ENCODE measurements around the gene POC5. TPM values are rescaled to one million over a fixed set of nuclear protein-coding genes. Genes with fewer than 3 reads are reported as not detected.
"Not testable (repeated sequence)": the region's sequence is repeated elsewhere in the genome, so short reads cannot be mapped to it uniquely, and the experiment has no call there.

Gene POC5
- total RNA-seq, 3 donors from 2014 or later (not counting 1 experiment from before 2014, with no cell fraction given), result 12.4 to 16.6 (median 12.5) TPM

DNA sequence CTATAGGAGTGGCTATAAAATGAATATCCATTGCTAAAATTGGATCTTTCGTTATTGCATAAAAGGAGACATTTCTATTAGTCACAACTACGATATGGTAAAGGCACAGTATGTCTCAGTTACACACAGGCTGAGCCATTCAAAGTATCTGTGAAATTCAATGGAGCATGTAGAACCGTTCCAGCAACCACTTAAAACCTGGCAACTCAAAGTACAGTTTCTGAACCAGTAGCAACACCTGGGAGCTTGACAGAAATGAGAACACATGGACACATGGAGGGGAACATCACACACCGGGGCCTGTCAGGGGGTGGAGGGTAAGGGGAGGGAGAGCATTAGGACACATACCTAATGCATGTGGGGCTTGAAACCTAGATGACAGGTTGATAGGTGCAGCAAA, 15.4 kb downstream of the POC5 start:
- Mint-ChIP-seq H3K36me3 (peaks cover 9% of the 10 kb centered on the region), H3K4me3 (no peak overlapping the region), H3K9me3 (no peaks in the 10 kb centered on the region), H3K4me1 (peaks cover 11 to 13% of the 10 kb centered on the region in 2 donors), H3K27me3 (ENCODE audit: low read depth in 2 of 2) (no peaks in the 10 kb centered on the region), H3K27ac (no peak overlapping the region)
- no peak overlapping the region for H3K4me3 ChIP-seq (ENCODE audit: low read length)
- 97% methylated on average over 4 of the region's 4 CpGs for WGBS (ENCODE audit: insufficient coverage)
- H3K27ac ChIP-seq (ENCODE audit: low read length), result no peak overlapping the region
- intact Hi-C loops (cut with micrococcal nuclease), result no loop called here
- peaks cover 29% of the 10 kb centered on the region for H3K36me3 ChIP-seq (ENCODE audit: control insufficient read depth, insufficient read depth, low read length)
- H3K9me3 ChIP-seq (ENCODE audit: control insufficient read depth, insufficient read depth, low read length), result no peaks in the 10 kb centered on the region
- ATAC-seq (no peak), DNase-seq (no peak)
- no peaks in the 10 kb centered on the region for H3K4me1 ChIP-seq (ENCODE audit: control insufficient read depth, insufficient read depth, low read length)
- TF ChIP-seq, protein P1, sequence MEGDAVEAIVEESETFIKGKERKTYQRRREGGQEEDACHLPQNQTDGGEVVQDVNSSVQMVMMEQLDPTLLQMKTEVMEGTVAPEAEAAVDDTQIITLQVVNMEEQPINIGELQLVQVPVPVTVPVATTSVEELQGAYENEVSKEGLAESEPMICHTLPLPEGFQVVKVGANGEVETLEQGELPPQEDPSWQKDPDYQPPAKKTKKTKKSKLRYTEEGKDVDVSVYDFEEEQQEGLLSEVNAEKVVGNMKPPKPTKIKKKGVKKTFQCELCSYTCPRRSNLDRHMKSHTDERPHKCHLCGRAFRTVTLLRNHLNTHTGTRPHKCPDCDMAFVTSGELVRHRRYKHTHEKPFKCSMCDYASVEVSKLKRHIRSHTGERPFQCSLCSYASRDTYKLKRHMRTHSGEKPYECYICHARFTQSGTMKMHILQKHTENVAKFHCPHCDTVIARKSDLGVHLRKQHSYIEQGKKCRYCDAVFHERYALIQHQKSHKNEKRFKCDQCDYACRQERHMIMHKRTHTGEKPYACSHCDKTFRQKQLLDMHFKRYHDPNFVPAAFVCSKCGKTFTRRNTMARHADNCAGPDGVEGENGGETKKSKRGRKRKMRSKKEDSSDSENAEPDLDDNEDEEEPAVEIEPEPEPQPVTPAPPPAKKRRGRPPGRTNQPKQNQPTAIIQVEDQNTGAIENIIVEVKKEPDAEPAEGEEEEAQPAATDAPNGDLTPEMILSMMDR (IDR thresholded peaks at IDR 0.05), result no peak
- H3K27me3 ChIP-seq (ENCODE audit: control insufficient read depth, insufficient read depth, low read length), result no peaks in the 10 kb centered on the region

DNA sequence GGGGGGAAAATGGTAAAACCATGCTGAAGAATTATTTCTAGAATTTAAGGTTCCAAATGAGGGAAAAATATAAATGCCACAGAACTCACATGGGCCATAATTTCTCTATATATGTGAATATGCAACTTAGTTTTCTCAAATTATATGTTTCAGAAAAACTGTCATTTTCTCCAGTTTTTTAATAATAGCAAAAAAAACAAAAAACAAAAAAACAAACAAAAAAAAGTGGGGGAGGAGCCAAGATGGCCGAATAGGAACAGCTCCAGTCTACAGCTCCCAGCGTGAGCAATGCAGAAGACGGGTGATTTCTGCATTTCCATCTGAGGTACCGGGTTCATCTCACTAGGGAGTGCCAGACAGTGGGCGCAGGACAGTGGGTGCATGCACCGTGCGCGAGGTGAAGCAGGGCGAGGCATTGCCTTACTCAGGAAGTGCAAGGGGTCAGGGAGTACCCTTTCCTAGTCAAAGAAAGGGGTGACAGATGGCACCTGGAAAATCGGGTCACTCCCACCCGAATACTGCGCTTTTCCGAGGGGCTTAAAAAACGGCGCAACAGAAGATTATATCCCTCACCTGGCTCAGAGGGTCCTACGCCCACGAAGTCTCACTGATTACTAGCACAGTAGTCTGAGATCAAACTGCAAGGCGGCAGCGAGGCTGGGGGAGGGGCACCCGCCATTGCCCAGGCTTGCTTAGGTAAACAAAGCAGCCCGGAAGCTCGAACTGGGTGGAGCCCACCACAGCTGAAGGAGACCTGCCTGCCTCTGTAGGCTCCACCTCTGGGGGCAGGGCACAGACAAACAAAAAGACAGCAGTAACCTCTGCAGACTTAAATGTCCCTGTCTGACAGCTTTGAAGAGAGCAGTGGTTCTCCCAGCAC, 21.5 kb downstream of the POC5 start:
- H3K9me3 ChIP-seq (ENCODE audit: control insufficient read depth, insufficient read depth, low read length); H3K4me3 Mint-ChIP-seq; H3K27ac ChIP-seq (ENCODE audit: low read length); H3K36me3 Mint-ChIP-seq; ATAC-seq; H3K9me3 Mint-ChIP-seq; H3K27me3 Mint-ChIP-seq (ENCODE audit: low read depth in 2 of 2); H3K27me3 ChIP-seq (ENCODE audit: control insufficient read depth, insufficient read depth, low read length); H3K4me1 ChIP-seq (ENCODE audit: control insufficient read depth, insufficient read depth, low read length); intact Hi-C loops (cut with micrococcal nuclease); DNase-seq; H3K4me3 ChIP-seq (ENCODE audit: low read length): not testable (repeated sequence)
- WGBS (ENCODE audit: insufficient coverage), result 95% methylated on average over 22 of the region's 22 CpGs
- peaks cover 17% of the 10 kb centered on the region for H3K36me3 ChIP-seq (ENCODE audit: control insufficient read depth, insufficient read depth, low read length)
- Mint-ChIP-seq H3K27ac (peak overlapping the region in 1 of 2 donors; percentile 59), H3K4me1 (peaks cover 9 to 13% of the 10 kb centered on the region in 2 donors)

- no peaks in the 10 kb centered on the region for H3K27me3 ChIP-seq (ENCODE audit: control insufficient read depth, insufficient read depth, low read length)
- H3K27me3 Mint-ChIP-seq (ENCODE audit: low read depth in 2 of 2), result no peaks in the 10 kb centered on the region
- no peaks in the 10 kb centered on the region for H3K9me3 Mint-ChIP-seq
- no peak for ATAC-seq
- peaks cover 13 to 16% of the 10 kb centered on the region in 2 donors for H3K4me1 Mint-ChIP-seq
- peaks cover 6% of the 10 kb centered on the region for H3K36me3 Mint-ChIP-seq
- H3K4me1 ChIP-seq (ENCODE audit: control insufficient read depth, insufficient read depth, low read length), result no peaks in the 10 kb centered on the region
- TF ChIP-seq, protein P1 (IDR thresholded peaks at IDR 0.05), result no peak
- no peak overlapping the region for H3K4me3 ChIP-seq (ENCODE audit: low read length)
- H3K9me3 ChIP-seq (ENCODE audit: control insufficient read depth, insufficient read depth, low read length), result no peaks in the 10 kb centered on the region
- no peak overlapping the region for H3K27ac ChIP-seq (ENCODE audit: low read length)
- peak overlapping the region in 1 of 2 donors; percentile 59 for H3K27ac Mint-ChIP-seq
- no CpG with 5 or more reads among the region's 1 CpG for WGBS (ENCODE audit: insufficient coverage)
- H3K4me3 Mint-ChIP-seq, result no peak overlapping the region
- no peak for DNase-seq
- intact Hi-C loops (cut with micrococcal nuclease), result no loop called here
- H3K36me3 ChIP-seq (ENCODE audit: control insufficient read depth, insufficient read depth, low read length), result peaks cover 20% of the 10 kb centered on the region
These were observed 22.5 kb downstream of the POC5 start for GRCh38 chr5:75694781-75695180.

DNA sequence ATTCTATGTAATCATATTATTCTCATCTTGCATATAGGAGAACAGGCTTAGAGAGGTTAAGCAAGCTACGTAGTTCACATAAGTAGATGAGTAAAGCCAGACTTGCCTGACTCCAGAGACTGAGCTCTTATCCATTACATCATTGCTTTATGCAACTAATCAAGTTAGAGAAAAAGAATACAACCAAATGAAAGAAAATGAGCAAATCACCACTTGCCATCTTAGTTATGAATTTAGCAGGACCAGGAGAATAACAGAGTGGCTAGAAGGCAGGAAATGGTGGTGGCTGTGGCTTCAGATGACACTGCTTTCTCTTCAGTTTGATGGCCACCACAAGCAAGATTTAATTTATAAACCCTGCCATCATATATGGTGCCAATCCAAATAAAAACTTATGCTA, 26.6 kb downstream of the POC5 start:
- H3K36me3 Mint-ChIP-seq, result peaks cover 6% of the 10 kb centered on the region
- peak overlapping the region; percentile 10 to 72 for H3K27ac Mint-ChIP-seq
- ATAC-seq (peak; percentile 41 to 86 (median 86)), DNase-seq (no peak)
- intact Hi-C loops (cut with micrococcal nuclease), result no loop called here
- Histone ChIP-seq H3K27me3 (ENCODE audit: control insufficient read depth, insufficient read depth, low read length) (no peaks in the 10 kb centered on the region), H3K9me3 (ENCODE audit: control insufficient read depth, insufficient read depth, low read length) (no peaks in the 10 kb centered on the region), H3K27ac (ENCODE audit: low read length) (peak overlapping the region; percentile 20), H3K36me3 (ENCODE audit: control insufficient read depth, insufficient read depth, low read length) (peaks cover 55% of the 10 kb centered on the region), H3K4me3 (ENCODE audit: low read length) (no peak overlapping the region), H3K4me1 (ENCODE audit: control insufficient read depth, insufficient read depth, low read length) (no peaks in the 10 kb centered on the region)
- no CpG with 5 or more reads among the region's 1 CpG for WGBS (ENCODE audit: insufficient coverage)
- TF ChIP-seq, protein P1 (IDR thresholded peaks at IDR 0.05), result no peak
- H3K27me3 Mint-ChIP-seq (ENCODE audit: low read depth in 2 of 2), result no peaks in the 10 kb centered on the region
- H3K4me3 Mint-ChIP-seq, result no peak overlapping the region
- peaks cover 6% of the 10 kb centered on the region in 2 donors for H3K4me1 Mint-ChIP-seq
- H3K9me3 Mint-ChIP-seq, result no peaks in the 10 kb centered on the region

Measured in natural killer cell (primary cell).